WTC11 (cell line): Measurements from ENCODE around the gene OR52E5.

Source experiments
- ARID4B ChIP-seq: sonication (generic); formaldehyde crosslinking; IDR thresholded peaks from 2 replicates; pipeline ENCODE4 v1.8.0; 2023; ENCODE audit warnings: missing genetic modification reagents, mild to moderate bottlenecking, borderline replicate concordance
- ATF3 ChIP-seq: sonication (generic); formaldehyde crosslinking; conservative IDR thresholded peaks from 2 replicates; pipeline ENCODE4 v1.8.1; 2022; ENCODE audit warnings: mild to moderate bottlenecking, missing genetic modification reagents
- CREB1 ChIP-seq: sonication (generic); formaldehyde crosslinking; IDR thresholded peaks from 2 replicates; pipeline ENCODE4 v1.8.0; 2023; ENCODE audit warnings: mild to moderate bottlenecking, missing genetic modification reagents
- CREM ChIP-seq: sonication (generic); formaldehyde crosslinking; IDR thresholded peaks from 2 replicates; pipeline ENCODE4 v1.8.1; 2022; ENCODE audit warnings: mild to moderate bottlenecking, missing genetic modification reagents, moderate library complexity
- CTCF ChIP-seq: fragments of 200-600 bp; IDR thresholded peaks from 2 replicates; pipeline ENCODE4 v1.8.0; 2022; ENCODE audit warnings: antibody characterized with exemption
- JUN ChIP-seq: sonication (generic); formaldehyde crosslinking; IDR thresholded peaks from 2 replicates; pipeline ENCODE4 v1.8.0; 2023; ENCODE audit warnings: mild to moderate bottlenecking, missing genetic modification reagents
- MAX ChIP-seq: sonication (generic); formaldehyde crosslinking; IDR thresholded peaks from 2 replicates; pipeline ENCODE4 v1.8.0; 2022; ENCODE audit warnings: mild to moderate bottlenecking, missing genetic modification reagents
- MYBL2 ChIP-seq: sonication (generic); formaldehyde crosslinking; IDR thresholded peaks from 2 replicates; pipeline ENCODE4 v1.8.1; 2023; ENCODE audit warnings: mild to moderate bottlenecking, moderate library complexity, missing genetic modification reagents
- PRDM15 ChIP-seq: sonication (generic); formaldehyde crosslinking; IDR thresholded peaks from 2 replicates; pipeline ENCODE4 v1.8.0; 2022; ENCODE audit warnings: missing genetic modification reagents
- PRRX2 ChIP-seq: fragments of 250-450 bp; sonication (Bioruptor Pico); IDR thresholded peaks from 2 replicates; pipeline ENCODE4 v1.8.0; 2021; ENCODE audit warnings: mild to moderate bottlenecking
- TEAD4 ChIP-seq: sonication (generic); formaldehyde crosslinking; IDR thresholded peaks from 2 replicates; pipeline ENCODE4 v1.8.0; 2022; ENCODE audit warnings: mild to moderate bottlenecking, missing genetic modification reagents
- ZNF121 ChIP-seq: sonication (generic); formaldehyde crosslinking; IDR thresholded peaks from 2 replicates; pipeline ENCODE4 v1.8.0; 2023; ENCODE audit warnings: missing genetic modification reagents
- ZNF232 ChIP-seq: sonication (generic); formaldehyde crosslinking; IDR thresholded peaks from 2 replicates; pipeline ENCODE4 v1.8.0; 2022; ENCODE audit warnings: mild to moderate bottlenecking, missing genetic modification reagents

- TF ChIP-seq CTCF, result no peak
- no peak for TF ChIP-seq ZNF232 (CRISPR knock-in tag)
- TF ChIP-seq TEAD4 (CRISPR knock-in tag), result no peak
- no peak for TF ChIP-seq JUN (CRISPR knock-in tag)
- no peak for TF ChIP-seq PRRX2 (CRISPR knock-in tag)
- no peak for TF ChIP-seq MAX (CRISPR knock-in tag)
- no peak for TF ChIP-seq CREM (CRISPR knock-in tag)
- TF ChIP-seq MYBL2 (CRISPR knock-in tag), result no peak
- no peak for TF ChIP-seq PRDM15
- no peak for TF ChIP-seq ZNF121 (CRISPR knock-in tag)
- no peak for TF ChIP-seq ARID4B (CRISPR knock-in tag)
- no peak for TF ChIP-seq ATF3 (CRISPR knock-in tag)
- TF ChIP-seq CREB1 (CRISPR knock-in tag), result no peak
Observed at GRCh38 chr11:5923794-5924193, 30.8 kb downstream of the OR52E5 start.
